ENCODE data around the gene OR1F1.
"Not testable (repeated sequence)": the region's sequence is repeated elsewhere in the genome, so short reads cannot be mapped to it uniquely, and the experiment has no call there.

OR1F1 gene

DNA sequence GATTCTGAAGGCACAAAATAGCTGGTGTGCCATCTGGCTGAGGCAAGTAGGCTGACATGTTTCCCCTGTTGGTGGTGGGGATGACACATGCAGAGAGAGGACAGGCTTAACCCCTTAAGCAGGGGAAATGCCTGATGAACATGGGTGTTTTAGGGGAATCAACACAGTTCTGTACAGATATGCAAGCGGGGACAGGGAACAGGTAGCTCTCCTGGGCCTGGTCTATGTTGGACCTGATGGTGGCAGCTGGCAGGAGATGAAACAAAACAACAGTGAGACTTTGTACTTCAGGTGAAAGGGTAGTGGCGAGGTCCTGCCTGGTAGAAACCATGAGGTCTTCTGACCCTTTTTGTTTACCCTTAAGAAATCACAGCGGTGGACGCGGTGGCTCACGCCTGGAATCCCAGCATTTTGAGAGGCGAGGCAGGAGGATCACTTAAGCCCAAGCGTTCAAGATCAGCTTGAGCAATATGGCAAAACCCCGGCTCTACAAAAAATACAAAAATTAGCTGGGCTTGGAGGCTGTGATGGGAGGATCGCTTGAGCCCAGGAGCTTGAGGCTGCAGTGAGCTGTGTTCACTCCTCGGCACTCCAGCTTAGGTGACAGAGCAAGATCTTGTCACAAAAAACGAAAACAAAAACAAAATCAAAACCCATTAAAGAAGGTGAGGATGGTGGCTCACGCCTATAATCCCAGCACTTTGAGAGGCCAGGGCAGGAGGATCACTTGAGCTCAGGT, 10.5 kb downstream of the OR1F1 start:
- DNase-seq (ENCODE audit: low read depth, low spot score), result no peak

DNA sequence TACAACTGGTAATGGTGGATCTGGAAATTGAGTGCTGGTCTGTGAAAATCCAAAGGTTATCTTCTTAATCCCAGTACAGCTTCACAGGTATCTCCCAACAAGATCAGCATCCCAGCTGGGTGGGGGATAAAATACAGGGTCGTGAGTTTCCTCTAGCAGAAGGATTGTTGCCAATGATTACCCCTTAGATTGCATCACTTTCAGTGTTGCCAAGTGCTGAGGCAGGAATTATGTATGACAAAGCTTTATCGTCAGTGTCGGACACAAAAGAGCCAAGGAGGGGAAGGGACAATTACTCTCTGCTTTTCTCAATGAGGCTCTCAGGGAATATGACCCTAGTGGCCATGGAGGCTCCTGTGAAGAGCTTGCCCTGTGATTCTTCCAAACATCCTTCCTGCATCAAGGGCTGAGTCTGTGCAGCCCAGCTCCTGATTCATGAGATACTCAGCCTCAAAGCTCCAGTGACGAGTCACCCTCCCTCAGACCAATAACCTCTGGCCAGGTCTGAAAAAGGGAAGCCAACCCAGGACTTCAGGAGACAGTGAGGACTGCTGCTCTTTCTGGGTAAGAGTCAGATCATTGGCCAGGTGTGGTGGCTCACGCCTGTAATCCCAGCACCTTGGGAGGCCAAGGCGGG, 15.0 kb downstream of the OR1F1 start:
- no peak for DNase-seq (ENCODE audit: low read depth, low spot score)

DNA sequence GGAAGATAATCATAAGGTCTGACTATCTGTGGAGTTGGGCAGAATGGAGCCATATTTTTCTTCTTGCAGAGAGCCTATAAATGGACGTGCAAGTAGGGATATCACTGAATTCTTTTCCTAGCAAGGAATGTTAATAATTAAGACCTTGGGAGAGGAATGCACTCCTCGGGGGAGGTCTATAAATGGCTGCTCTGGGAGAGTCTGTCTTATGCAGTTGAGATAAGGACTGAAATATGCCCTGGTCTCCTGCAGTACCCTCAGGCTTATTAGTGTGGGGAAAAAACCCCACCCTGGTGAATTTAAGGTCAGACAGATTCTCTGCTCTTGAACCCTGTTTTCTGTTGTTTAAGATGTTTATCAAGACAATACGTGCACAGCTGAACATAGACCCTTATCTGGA, 17.9 kb downstream of the OR1F1 start:
- DNase-seq (ENCODE audit: low read depth, low spot score), result not testable (repeated sequence)

DNA sequence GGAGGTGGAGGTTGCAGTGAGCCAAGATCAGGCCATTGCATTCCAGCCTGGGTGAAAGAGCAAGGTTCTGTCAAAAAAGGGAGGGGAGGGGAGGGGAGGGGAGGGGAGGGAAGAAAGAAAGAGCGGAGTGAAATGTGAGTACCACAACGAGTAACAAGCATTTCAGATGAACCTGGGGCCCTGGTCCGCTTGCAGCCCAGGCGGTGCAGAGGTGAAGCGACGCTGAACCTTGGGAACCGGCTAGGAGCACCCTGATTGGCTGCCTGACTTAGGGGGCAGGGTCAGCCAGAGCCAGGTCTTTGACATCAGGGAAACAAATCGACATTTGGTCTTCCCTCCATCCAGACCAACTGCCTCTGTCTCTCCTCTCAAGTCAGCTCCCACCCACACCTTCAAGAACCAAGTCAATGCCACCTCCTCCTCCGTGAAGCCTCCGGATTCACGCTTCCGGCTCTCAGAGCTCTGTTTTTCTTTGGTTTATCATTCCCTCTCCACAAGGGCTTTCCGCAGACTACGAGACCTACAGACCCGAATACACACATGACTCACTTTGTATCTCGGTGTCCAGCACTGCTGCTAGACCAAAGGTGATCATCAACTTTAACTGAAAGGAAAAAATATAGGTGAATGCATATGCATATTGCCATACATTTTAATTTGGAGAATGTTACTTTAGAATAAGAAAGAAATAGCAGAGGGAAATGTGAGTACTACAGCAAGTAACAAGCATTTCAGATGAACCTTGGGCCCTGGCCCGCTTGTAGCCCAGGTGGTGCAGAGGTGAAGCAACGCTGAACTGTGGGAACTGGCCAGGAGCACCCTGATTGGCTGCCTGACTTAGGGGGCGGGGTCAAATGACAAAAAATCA, 19.3 kb downstream of the OR1F1 start:
- no peak for DNase-seq (ENCODE audit: low read depth, low spot score)

DNA sequence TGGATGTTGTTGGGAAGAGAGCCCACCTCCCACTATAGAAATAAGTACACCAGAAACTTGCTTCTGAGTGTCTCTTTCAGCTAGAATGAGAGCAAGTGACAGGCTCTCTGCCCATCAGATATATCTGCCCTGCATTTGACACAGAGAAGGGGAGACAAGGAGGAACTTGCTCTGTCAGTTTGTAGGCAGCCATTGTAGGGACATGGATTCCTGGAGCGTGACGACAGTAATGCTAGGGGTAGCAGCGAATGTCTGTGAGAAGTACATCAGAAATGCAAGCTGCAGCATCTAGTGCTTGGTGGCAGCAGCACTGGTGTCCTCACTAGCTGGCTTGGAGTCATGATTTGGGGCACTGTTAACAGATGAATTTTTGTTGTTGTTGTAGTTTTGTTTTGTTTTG, 24.0 kb downstream of the OR1F1 start:
- DNase-seq (ENCODE audit: low read depth, low spot score), result no peak

DNA sequence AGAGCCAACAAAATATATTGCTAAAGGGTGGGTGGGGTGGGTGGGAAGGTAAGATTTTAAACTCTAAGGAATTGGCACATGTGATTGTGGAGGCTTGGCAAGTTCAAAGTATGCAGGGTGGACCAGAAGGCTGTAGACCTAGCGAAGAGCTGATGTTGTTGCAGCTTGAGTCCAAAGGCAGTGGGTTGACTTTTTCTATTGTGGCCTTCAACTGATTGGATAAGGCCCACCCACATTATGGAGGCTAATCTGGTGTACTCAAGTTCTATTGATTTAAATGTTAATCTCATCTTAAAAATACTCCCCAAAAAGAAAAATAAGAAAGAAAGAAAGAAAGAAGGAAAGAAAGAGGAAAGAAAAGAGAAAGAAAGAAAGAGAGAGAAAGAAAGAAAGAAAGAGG, 24.6 kb downstream of the OR1F1 start:
- no peak for DNase-seq (ENCODE audit: low read depth, low spot score)

DNA sequence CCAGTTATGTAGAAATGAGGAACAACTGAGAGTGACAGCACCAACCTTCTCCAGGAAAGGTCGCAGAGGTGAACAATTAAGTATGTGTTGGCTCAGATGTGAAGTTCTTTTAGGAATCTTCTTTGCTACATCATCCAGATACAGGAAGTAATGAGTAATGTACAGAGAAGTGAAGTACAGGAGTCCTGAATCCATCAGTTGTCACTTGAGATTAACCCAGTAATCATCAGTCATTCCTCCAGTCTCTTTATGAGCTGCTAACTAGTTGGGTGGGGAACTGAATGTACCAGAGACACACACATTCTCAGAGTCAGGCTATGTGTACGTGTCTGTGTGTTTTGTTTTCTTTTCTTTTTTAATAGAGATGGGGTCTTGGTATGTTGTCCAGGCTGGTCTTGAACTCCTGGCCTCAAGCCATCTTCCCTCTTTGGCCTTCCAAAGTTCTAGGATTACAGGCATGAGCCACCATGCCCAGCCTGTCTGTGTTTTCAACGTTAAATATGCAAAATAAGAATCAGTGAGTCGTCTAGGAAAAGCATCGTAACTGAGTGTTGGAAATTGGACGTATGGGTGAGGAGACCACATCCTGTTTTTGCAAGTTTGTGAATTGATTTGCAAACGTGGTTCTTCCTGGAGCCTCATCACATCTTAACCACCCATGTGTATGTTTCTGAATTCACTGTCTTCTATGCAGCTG, 27.0 kb downstream of the OR1F1 start:
- DNase-seq (ENCODE audit: low read depth, low spot score), result no peak

DNA sequence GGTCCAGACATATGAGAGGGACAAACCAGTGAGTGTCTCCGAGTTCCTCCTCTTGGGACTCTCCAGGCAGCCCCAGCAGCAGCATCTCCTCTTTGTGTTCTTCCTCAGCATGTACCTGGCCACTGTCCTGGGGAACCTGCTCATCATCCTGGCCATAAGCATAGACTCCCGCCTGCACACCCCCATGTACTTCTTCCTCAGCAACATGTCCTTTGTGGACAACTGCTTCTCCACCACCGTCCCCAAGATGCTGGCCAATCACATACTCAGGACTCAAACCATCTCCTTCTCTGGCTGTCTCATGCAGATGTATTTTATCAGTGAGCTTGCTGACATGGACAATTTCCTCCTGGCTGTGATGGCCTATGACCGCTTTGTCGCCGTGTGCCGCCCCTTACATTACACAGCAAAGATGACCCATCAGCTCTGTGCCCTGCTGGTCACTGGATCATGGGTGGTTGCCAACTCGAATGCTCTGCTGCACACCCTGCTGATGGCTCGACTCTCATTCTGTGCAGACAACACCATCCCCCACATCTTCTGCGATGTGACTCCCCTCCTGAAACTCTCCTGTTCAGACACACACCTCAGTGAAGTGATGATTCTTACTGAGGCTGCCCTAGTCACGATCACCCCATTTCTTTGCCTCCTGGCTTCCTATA, 27.7 kb downstream of the OR1F1 start:
- DNase-seq (ENCODE audit: low read depth, low spot score), result no peak

DNA sequence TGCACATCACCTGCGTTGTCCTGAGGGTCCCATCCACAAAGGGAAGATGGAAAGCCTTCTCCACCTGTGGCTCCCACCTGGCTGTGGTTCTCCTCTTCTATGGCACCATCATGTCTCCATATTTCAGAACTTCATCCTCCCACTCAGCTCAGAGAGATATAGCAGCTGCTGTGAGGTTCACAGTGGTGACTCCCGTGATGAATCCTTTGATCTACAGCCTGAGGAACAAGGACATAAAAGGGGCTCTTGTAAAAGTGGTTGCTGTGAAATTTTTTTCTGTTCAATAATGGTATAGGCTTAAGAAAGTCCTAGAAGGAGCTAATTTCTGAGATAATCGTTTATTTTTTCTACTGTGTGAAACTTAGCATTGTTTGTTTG, 28.2 kb downstream of the OR1F1 start:
- no peak for DNase-seq (ENCODE audit: low read depth, low spot score)

DNA sequence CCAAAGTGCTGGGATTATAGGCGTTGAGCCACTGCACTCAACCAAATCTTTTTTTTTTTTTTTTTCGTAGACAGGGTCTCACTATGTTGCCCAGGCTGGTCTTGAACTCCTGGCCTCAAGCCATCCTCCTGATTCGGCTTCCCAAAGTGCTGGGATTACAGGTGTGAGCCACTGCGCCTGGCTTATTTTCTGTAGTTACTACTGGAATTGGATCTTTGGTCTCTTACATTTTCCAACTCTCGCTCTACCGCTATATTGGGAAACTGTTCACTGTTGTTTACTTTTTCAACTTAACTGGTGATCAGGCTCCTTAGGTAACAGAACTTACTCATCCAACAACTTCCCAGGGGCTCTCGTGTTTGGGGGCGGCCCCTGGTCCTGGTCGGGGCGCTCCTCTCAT, 32.8 kb downstream of the OR1F1 start:
- DNase-seq (ENCODE audit: low read depth, low spot score), result no peak

DNA sequence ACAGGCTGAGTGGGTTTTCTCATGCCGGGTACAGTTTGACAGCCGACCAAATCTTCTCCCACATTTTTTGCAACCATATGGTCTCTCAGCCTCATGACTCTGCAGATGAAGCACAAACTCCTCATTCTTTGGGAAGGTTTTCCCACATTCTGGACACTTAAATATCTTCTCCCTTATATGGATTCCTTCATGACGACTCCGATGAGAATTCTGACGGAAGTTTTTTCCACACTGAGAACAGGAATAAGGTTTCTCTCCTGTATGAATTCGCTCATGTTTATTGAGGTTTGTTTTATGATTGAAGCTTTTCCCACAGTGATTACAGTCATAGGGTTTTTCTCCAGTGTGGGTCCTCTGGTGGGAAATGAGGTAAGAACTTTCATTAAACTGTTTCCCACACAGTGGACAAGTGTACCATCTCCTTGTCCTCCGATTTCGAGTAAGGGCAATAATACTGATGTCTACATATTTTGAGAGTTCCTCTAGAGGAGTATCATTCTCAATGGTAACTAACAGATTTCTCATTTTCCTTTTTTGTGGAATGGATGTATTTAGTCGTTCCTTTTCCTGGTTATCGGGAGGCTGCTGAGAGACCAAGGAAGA, 36.0 kb downstream of the OR1F1 start:
- no peak for DNase-seq (ENCODE audit: low read depth, low spot score)

DNA sequence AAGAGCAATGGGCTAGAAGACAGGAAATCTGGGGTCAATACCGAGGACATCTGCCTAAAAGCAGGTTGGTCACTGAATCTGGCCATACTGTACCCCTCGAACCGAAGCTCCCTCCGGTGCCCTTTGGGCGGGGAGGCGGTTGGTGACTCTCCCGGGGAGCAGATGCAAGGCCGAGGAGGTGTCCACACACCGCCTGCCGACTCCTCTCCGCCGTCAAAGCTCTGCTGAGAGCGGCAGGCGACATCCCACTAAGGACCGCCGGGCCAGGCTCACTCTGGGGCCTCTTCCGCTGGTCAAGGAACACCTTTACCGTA, 46.5 kb downstream of the OR1F1 start:
- no peak for DNase-seq (ENCODE audit: low read depth, low spot score)

DNA sequence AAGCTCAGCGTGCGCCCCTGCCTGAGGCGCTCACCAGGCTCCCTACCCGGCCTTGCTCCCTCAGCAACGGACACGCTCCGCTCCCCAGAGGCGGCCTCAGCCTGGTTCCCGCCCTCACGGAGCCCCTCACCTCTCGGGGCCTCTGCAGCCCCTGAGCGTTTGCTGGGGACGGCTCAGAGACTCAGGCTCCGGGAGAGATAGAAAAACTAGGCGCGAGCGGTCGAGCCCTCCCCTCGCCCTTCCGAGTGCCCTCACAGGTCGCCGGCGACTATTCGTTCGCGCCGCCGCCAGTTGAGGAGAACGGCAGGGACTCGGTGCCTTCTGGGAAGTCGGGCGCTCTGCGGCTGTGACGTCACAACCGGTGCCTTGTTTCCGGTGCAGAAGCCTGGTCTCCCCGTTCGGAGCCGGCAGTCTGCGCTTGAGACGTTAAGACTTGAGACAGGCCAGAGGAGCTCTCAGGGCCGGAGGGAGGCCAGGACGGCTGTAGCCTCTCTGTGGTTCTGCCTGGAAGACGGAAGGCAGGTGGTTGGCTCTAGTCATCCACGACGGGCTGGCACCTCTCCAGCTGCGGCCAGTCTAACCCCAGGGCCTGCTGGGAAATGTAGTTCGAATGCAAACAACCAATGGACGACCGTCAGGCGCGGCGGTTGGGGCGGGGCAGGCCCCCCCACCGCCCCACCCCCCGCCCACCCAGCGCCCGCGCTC, 47.0 kb downstream of the OR1F1 start, which contains the start of gene ZNF200:
ZNF200 (minus strand) TSS at position 302 of the 705 bp plus-strand sequence. CDS start 1,403 bp downstream, outside the sequence.
- peak; percentile 97 for DNase-seq (ENCODE audit: low read depth, low spot score)

DNA sequence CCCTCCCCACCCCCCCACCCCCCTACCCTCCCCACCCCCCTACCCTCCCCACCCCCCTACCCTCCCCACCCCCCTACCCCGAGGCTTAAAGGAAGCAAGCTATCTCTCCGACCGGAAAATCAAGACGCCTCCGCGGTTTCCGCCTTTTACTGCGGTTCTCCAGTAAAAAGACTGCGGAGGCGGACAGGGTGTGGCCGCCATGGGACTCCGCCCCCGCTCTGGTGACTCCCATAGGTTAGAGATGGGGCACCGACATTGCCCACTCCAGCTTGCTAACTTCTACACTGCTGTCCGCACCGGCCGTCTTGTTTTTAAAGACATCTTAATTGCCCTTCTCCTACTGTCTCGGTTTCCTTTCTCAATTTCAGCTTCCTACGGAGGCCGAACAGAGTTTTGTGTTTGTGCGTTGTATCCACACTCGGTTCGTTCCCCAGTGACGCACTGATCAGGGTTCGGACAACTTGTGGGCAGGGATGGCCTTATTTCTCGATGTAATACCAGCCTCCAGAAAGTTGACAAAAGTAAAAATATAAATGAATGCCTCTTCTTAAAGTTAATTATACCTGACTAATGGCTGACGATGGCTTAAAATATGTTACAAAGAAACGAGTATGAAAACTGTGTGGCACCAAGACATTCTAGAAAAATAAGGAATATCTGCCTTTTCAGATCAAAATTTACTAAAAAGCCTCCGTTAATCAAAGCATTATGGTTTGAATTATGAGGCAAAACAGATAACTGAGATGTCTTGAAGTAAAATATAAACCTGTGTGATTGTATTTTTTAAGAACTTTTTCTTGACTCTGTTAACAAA, 48.1 kb downstream of the OR1F1 start:
- peak; percentile 71 for DNase-seq (ENCODE audit: low read depth, low spot score)

DNA sequence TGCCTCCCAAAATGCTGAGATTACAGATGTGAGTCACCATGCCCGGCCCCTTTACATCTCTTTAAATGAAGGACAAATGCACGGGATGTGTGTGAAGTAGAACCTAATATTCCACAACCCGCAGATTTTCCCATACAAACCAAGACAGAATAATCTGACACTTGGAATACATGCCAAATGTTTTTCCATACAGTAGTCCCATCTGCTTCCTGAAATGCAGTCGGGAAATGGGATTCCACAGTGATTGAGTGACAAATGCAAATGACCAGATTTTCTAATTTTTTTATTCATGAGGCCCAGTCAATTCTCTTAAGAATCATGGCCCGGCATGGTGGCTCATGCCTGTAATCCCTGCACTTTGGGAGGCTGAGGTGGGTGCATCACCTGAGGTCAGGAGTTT, 53.8 kb downstream of the OR1F1 start:
- no peak for DNase-seq (ENCODE audit: low read depth, low spot score)

DNA sequence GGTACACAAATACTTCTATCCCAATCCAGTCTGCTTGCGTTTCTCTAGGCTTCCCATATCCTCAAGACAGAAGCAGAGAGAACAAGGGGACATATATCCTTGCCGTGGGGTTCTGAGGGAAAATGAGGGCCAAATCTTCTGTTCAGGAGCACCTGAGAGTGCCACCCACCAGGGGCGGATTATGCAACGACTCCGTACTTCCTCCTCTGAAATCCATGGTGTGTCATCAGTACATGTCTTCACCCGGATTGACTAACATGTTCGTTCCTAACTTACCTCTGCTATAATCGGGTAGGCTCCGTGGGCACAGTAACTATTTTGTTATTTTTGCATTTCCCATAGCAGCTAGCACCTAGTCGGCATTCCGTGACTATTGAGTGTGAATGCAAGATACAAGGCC, 54.7 kb downstream of the OR1F1 start:
- DNase-seq (ENCODE audit: low read depth, low spot score), result no peak

DNA sequence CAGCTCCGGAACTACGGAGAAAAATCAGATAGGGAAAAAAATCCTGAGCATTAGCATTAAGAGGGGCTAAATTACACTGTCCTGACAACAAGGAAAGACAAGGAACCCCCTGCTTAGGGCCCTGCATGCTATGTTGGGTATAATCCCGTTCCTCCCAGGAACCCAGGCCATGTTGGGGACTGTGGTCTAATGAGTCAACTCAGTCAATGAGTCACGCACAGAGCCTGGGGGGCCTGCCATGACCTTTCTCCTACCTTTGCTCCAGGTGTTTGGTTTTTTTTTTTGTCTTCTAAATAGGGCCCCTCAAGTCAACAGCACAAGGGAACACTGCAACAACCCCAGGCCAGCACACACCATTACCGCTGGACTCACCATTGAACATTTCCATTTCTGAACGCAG, 55.9 kb downstream of the OR1F1 start:
- no peak for DNase-seq (ENCODE audit: low read depth, low spot score)

DNA sequence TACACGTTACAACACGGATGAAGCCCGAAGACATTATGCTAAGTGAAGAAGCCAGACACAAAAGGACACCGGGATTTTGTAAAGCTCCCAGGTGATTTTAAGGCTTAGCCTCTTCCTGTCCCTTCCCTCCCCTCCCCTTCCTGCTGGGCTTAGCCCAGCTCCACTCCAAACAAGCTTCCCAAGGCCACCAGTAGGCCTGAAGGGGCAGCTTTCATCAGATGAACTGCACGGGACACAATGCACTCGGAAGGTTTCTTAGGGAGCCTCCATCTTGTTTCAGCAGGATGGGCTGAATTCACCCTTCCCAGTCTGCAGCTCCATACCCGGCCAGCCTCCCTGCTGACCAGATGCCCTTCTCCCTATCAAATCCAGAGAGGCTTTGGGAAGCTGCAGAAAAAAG, 58.0 kb downstream of the OR1F1 start:
- DNase-seq (ENCODE audit: low read depth, low spot score), result no peak

DNA sequence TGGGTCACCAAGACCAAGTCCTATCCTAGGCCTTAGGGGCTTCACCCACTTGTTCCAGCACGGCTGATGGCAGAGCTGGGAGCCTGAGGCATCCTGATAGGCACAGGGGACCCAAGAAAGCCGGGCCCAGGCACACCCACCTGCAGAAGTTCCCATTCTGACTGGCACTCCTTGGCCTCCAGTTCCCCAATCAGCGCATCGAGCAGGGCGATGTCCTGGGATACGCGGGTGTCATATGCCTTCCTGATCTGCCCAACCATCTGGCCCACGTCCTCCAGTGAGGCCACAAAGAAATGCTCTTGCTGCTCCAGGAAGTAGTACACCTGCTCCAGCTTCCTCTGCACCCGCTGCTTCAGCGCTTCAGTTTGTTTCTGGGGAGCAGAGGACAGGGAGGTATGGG, 58.9 kb downstream of the OR1F1 start:
- DNase-seq (ENCODE audit: low read depth, low spot score), result no peak

DNA sequence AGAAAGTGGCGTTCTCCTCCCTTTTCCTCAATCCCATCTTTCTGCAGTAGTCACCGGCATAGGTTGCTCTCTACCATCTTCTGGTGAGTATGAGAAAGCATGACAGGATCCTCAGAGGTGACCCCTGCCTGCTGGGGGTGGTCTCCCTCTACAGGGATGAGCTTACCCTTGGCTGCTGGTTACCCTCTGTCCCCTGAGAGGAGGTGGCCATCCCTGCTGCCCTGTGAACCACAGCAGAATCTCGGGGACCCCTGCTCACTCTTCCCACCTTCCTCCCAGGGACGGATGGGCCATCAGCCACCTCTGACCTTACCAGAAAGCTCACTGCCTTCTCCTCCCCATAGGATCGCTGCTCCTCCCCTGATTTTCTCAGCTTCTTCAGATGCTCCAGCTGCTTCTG, 60.6 kb downstream of the OR1F1 start:
- no peak for DNase-seq (ENCODE audit: low read depth, low spot score)

Measured in ELF-1 (cell line).